ENCODE data around the gene CFTR.
A peak's percentile ranks its signal among the peaks of the same experiment; 100 is the strongest.

CFTR gene

DNA sequence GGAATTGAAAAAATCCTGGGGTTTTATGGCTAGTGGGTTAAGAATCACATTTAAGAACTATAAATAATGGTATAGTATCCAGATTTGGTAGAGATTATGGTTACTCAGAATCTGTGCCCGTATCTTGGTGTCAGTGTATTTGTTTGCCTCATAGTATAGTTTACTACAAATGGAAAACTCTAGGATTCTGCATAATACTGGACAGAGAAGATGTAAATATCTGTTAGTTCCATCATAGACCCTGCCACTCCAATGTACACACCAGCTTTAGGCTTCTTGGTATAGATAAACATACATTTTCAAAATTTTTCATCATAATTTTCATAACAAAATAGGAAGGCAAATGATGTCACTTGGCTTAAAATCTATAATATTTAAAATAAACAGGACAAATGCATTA lies 108.1 kb downstream of the CFTR start:
- no peaks in the 10 kb centered on the region for H3K79me2 ChIP-seq (ENCODE audit: low read length)
- DNase-seq = no peak
- no peak overlapping the region for H3K9ac ChIP-seq (ENCODE audit: low read length)
- no peak overlapping the region for H2AFZ ChIP-seq (ENCODE audit: low read length)
- TF ChIP-seq EZH2 (optimal IDR thresholded peaks at IDR 0.05; ENCODE audit: low read depth, low read length) = no peak
- no peak for TF ChIP-seq EZH2phosphoT487 (IDR thresholded peaks at IDR 0.05; ENCODE audit: low read length)
- TF ChIP-seq, protein P1, sequence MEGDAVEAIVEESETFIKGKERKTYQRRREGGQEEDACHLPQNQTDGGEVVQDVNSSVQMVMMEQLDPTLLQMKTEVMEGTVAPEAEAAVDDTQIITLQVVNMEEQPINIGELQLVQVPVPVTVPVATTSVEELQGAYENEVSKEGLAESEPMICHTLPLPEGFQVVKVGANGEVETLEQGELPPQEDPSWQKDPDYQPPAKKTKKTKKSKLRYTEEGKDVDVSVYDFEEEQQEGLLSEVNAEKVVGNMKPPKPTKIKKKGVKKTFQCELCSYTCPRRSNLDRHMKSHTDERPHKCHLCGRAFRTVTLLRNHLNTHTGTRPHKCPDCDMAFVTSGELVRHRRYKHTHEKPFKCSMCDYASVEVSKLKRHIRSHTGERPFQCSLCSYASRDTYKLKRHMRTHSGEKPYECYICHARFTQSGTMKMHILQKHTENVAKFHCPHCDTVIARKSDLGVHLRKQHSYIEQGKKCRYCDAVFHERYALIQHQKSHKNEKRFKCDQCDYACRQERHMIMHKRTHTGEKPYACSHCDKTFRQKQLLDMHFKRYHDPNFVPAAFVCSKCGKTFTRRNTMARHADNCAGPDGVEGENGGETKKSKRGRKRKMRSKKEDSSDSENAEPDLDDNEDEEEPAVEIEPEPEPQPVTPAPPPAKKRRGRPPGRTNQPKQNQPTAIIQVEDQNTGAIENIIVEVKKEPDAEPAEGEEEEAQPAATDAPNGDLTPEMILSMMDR (IDR thresholded peaks at IDR 0.05; ENCODE audit: low read length) = no peak
- 0 out of 2 replicates have a peak, but pooled peaks cover 7% of the 10 kb centered on the region for H3K27me3 ChIP-seq (replicated peaks; ENCODE audit: insufficient read depth, low read length)
- no peak overlapping the region for H3K27ac ChIP-seq (ENCODE audit: low read length)
- no peak overlapping the region for H3K4me3 ChIP-seq (ENCODE audit: low read length)
- no peaks in the 10 kb centered on the region for H4K20me1 ChIP-seq (ENCODE audit: insufficient read depth, low read length)
- H3K9me3 ChIP-seq (replicated peaks; ENCODE audit: insufficient read depth, low read length) = no peaks in the 10 kb centered on the region
- peaks cover 17% of the 10 kb centered on the region for H3F3A ChIP-seq (ENCODE audit: insufficient read depth, low read length)
- H3K36me3 ChIP-seq (replicated peaks; ENCODE audit: insufficient read depth, low read length) = no peaks in the 10 kb centered on the region
- peak overlapping the region; percentile 53 for H3K4me2 ChIP-seq (ENCODE audit: low read depth, low read length)
- peaks cover 28% of the 10 kb centered on the region for H3K4me1 ChIP-seq (ENCODE audit: low read length)
- H3K9me2 ChIP-seq (replicated peaks; ENCODE audit: insufficient read depth, low read length) = 0 out of 2 replicates have a peak, but pooled peaks cover 2% of the 10 kb centered on the region

DNA sequence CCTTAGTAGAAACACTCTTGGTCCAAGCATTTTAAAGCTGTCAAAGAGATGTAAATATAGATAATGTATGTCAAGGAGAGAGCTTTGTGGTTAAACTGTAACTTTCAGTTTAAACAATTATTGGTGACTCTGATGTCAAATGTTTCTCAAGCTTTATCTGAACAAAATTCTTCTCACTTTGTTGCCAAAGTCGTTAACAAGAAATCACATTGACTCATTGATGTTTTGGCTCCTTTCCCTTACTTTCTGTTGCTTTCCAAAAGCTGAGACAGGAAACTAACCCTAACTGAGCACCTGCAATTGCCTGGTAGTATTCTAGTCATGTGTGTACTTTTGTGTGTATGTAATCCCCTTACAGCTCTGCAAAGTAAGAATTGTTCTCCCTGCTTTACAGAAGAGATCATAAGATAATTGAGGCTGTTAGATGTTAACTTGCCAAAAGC lies 108.5 kb downstream of the CFTR start:
- peak overlapping the region; percentile 22 for H3K4me3 ChIP-seq (ENCODE audit: low read length)
- peak overlapping the region; percentile 40; the same call in 1 of the 2 replicates for H3K27ac ChIP-seq (ENCODE audit: low read length)
- H3K9ac ChIP-seq (ENCODE audit: low read length) = no peak overlapping the region
- peak overlapping the region; percentile 53 for H3K4me2 ChIP-seq (ENCODE audit: low read depth, low read length)
- H3K79me2 ChIP-seq (ENCODE audit: low read length) = no peaks in the 10 kb centered on the region
- H2AFZ ChIP-seq (ENCODE audit: low read length) = no peak overlapping the region; the same call in 1 of the 2 replicates
- no peaks in the 10 kb centered on the region for H4K20me1 ChIP-seq (ENCODE audit: insufficient read depth, low read length)
- no peaks in the 10 kb centered on the region for H3K9me3 ChIP-seq (replicated peaks; ENCODE audit: insufficient read depth, low read length)
- DNase-seq = peak; percentile 77
- H3K36me3 ChIP-seq (replicated peaks; ENCODE audit: insufficient read depth, low read length) = no peaks in the 10 kb centered on the region
- peaks cover 28% of the 10 kb centered on the region for H3K4me1 ChIP-seq (ENCODE audit: low read length)
- H3F3A ChIP-seq (ENCODE audit: insufficient read depth, low read length) = peaks cover 17% of the 10 kb centered on the region
- TF ChIP-seq EZH2 (optimal IDR thresholded peaks at IDR 0.05; ENCODE audit: low read depth, low read length) = no peak
- TF ChIP-seq, protein P1 (IDR thresholded peaks at IDR 0.05; ENCODE audit: low read length) = no peak
- no peak for TF ChIP-seq EZH2phosphoT487 (IDR thresholded peaks at IDR 0.05; ENCODE audit: low read length)
- H3K27me3 ChIP-seq (replicated peaks; ENCODE audit: insufficient read depth, low read length) = 0 out of 2 replicates have a peak, but pooled peaks cover 7% of the 10 kb centered on the region
- 0 out of 2 replicates have a peak, but pooled peaks cover 2% of the 10 kb centered on the region for H3K9me2 ChIP-seq (replicated peaks; ENCODE audit: insufficient read depth, low read length)

DNA sequence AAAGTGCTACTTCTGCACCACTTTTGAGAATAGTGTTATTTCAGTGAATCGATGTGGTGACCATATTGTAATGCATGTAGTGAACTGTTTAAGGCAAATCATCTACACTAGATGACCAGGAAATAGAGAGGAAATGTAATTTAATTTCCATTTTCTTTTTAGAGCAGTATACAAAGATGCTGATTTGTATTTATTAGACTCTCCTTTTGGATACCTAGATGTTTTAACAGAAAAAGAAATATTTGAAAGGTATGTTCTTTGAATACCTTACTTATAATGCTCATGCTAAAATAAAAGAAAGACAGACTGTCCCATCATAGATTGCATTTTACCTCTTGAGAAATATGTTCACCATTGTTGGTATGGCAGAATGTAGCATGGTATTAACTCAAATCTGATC lies 110.4 kb downstream of the CFTR start:
- TF ChIP-seq EZH2phosphoT487 (IDR thresholded peaks at IDR 0.05; ENCODE audit: low read length) (no peak), EZH2 (optimal IDR thresholded peaks at IDR 0.05; ENCODE audit: low read depth, low read length) (no peak)
- TF ChIP-seq, protein P1 (IDR thresholded peaks at IDR 0.05; ENCODE audit: low read length) = no peak
- H3K9me2 ChIP-seq (replicated peaks; ENCODE audit: insufficient read depth, low read length) = 0 out of 2 replicates have a peak, but pooled peaks cover 2% of the 10 kb centered on the region
- 0 out of 2 replicates have a peak, but pooled peaks cover 7% of the 10 kb centered on the region for H3K27me3 ChIP-seq (replicated peaks; ENCODE audit: insufficient read depth, low read length)
- H3K4me1 ChIP-seq (ENCODE audit: low read length) = peaks cover 28% of the 10 kb centered on the region
- H3K4me3 ChIP-seq (ENCODE audit: low read length) = no peak overlapping the region
- H3K9me3 ChIP-seq (replicated peaks; ENCODE audit: insufficient read depth, low read length) = no peaks in the 10 kb centered on the region
- H3K36me3 ChIP-seq (replicated peaks; ENCODE audit: insufficient read depth, low read length) = no peaks in the 10 kb centered on the region
- H3K4me2 ChIP-seq (ENCODE audit: low read depth, low read length) = no peak overlapping the region
- peaks cover 17% of the 10 kb centered on the region for H3F3A ChIP-seq (ENCODE audit: insufficient read depth, low read length)
- H4K20me1 ChIP-seq (ENCODE audit: insufficient read depth, low read length) = no peaks in the 10 kb centered on the region
- no peak for DNase-seq
- no peak overlapping the region for H3K9ac ChIP-seq (ENCODE audit: low read length)
- H3K27ac ChIP-seq (ENCODE audit: low read length) = no peak overlapping the region
- H2AFZ ChIP-seq (ENCODE audit: low read length) = no peak overlapping the region
- no peaks in the 10 kb centered on the region for H3K79me2 ChIP-seq (ENCODE audit: low read length)
